Ishikawa (cell line): ENCODE results near the gene IL6.

ENCODE experiments used
- CEBPB ChIP-seq: IDR thresholded peaks from 2 replicates; pipeline ENCODE4 v1.6.1; 2012
- CREB1 ChIP-seq: IDR thresholded peaks from 2 replicates; pipeline ENCODE4 v1.6.1; 2012; ENCODE audit warnings: low read depth
- EGR1 ChIP-seq: IDR thresholded peaks from 2 replicates; pipeline ENCODE4 v1.6.1; 2012
- EP300 ChIP-seq: IDR thresholded peaks from 2 replicates; pipeline ENCODE4 v1.6.1; 2012; ENCODE audit warnings: borderline replicate concordance
- FOXM1 ChIP-seq: IDR thresholded peaks from 2 replicates; pipeline ENCODE4 v1.6.1; 2012; ENCODE audit warnings: low read depth, borderline replicate concordance
- MAX ChIP-seq: IDR thresholded peaks from 2 replicates; pipeline ENCODE4 v1.6.1; 2012
- NFIC ChIP-seq: IDR thresholded peaks from 2 replicates; pipeline ENCODE4 v1.6.1; 2012
- RAD21 ChIP-seq: IDR thresholded peaks from 2 replicates; pipeline ENCODE4 v1.6.1; 2012; ENCODE audit warnings: low read depth
- REST ChIP-seq: IDR thresholded peaks from 2 replicates; pipeline ENCODE4 v1.6.1; 2012; ENCODE audit warnings: low read depth, mild to moderate bottlenecking
- TAF1 ChIP-seq: IDR thresholded peaks from 2 replicates; pipeline ENCODE4 v1.6.1; 2012; ENCODE audit warnings: low read depth, mild to moderate bottlenecking
- TCF12 ChIP-seq: IDR thresholded peaks from 2 replicates; pipeline ENCODE4 v1.6.1; 2012; ENCODE audit warnings: low read depth
- TEAD4 ChIP-seq: IDR thresholded peaks from 2 replicates; pipeline ENCODE4 v1.6.1; 2012
- USF1 ChIP-seq: IDR thresholded peaks from 2 replicates; pipeline ENCODE4 v1.6.1; 2012
- YY1 ChIP-seq: IDR thresholded peaks from 2 replicates; pipeline ENCODE4 v1.6.1; 2012; ENCODE audit warnings: low read depth
- ZBTB7A ChIP-seq: IDR thresholded peaks from 2 replicates; pipeline ENCODE4 v1.6.1; 2012; ENCODE audit warnings: low read depth

IL6 gene

GRCh38 chr7:22681852-22682657, 44.9 kb upstream of the IL6 start:
- TF ChIP-seq REST (no peak), YY1 (no peak), RAD21 (no peak), TCF12 (no peak), EGR1 (no peak), CEBPB (no peak), TEAD4 (no peak)

GRCh38 chr7:22683379-22683778, 43.6 kb upstream of the IL6 start:
- TF ChIP-seq REST, result no peak
- no peak for TF ChIP-seq TCF12
- no peak for TF ChIP-seq TAF1
- no peak for TF ChIP-seq RAD21
- no peak for TF ChIP-seq FOXM1
- TF ChIP-seq MAX, result no peak

GRCh38 chr7:22686620-22687019, 40.4 kb upstream of the IL6 start:
- TF ChIP-seq CREB1, result no peak
- TF ChIP-seq CEBPB, result no peak
- TF ChIP-seq ZBTB7A, result no peak
- TF ChIP-seq TAF1, result no peak
- TF ChIP-seq NFIC, result no peak
- no peak for TF ChIP-seq REST
- no peak for TF ChIP-seq YY1
- no peak for TF ChIP-seq RAD21
- no peak for TF ChIP-seq FOXM1
- no peak for TF ChIP-seq EGR1

GRCh38 chr7:22688084-22688483, 38.9 kb upstream of the IL6 start:
- no peak for TF ChIP-seq TEAD4
- no peak for TF ChIP-seq YY1
- no peak for TF ChIP-seq NFIC
- no peak for TF ChIP-seq TAF1
- no peak for TF ChIP-seq CREB1
- no peak for TF ChIP-seq EP300
- no peak for TF ChIP-seq USF1
- no peak for TF ChIP-seq CEBPB
- TF ChIP-seq EGR1, result no peak
- no peak for TF ChIP-seq RAD21
- no peak for TF ChIP-seq FOXM1
- no peak for TF ChIP-seq ZBTB7A
- no peak for TF ChIP-seq TCF12
- TF ChIP-seq REST, result no peak
- TF ChIP-seq MAX, result no peak
